ENCODE data around the gene CHST8.

Gene CHST8

DNA sequence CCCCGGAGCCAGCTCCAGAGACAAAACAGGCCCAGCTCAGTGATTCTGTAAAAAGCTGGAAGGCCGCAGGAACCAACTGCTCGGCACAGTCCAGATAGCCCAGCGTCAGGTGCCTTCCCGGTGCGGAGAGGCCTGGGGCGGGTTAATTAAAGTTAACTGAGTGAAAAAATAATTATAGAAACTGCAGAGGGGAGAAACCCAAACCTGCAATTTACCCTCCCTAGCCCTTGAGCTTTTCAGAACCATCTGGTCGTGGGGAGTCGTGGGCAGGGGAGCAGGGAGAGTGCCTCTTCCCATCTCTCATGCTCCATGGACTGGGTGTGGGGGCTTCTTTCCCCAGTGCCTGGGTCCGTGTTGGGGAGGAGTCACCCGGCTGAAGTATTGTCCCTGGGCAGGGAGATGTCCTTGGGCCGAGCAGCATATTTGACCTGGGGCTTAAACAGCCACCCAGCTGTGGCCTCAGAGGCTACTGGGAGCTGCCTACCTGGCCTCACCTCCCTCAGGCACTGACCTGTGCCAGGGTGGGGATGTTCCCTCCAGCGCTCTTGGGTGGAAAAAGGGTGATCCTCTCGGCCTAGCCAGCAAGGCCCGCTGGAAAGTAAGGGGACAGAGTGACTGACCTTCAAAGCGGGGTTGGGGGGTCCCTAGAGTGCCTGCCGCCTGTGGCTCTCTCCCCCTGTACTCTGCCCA, 65.9 kb downstream of the CHST8 start:
- TF ChIP-seq, protein P1, sequence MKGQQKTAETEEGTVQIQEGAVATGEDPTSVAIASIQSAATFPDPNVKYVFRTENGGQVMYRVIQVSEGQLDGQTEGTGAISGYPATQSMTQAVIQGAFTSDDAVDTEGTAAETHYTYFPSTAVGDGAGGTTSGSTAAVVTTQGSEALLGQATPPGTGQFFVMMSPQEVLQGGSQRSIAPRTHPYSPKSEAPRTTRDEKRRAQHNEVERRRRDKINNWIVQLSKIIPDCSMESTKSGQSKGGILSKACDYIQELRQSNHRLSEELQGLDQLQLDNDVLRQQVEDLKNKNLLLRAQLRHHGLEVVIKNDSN (IDR thresholded peaks at IDR 0.05) = no peak
- TF ChIP-seq RAD21 (IDR thresholded peaks at IDR 0.05; ENCODE audit: low read depth) = no peak
- TF ChIP-seq TAF1 (IDR thresholded peaks at IDR 0.05; ENCODE audit: low read depth) = no peak
- TF ChIP-seq YY1 (IDR thresholded peaks at IDR 0.05; ENCODE audit: low read depth) = no peak
- TF ChIP-seq EGR1 (IDR thresholded peaks at IDR 0.05) = no peak
- no peak for TF ChIP-seq ZBTB7A (IDR thresholded peaks at IDR 0.05; ENCODE audit: low read depth)
- TF ChIP-seq NFIC (IDR thresholded peaks at IDR 0.05) = no peak

DNA sequence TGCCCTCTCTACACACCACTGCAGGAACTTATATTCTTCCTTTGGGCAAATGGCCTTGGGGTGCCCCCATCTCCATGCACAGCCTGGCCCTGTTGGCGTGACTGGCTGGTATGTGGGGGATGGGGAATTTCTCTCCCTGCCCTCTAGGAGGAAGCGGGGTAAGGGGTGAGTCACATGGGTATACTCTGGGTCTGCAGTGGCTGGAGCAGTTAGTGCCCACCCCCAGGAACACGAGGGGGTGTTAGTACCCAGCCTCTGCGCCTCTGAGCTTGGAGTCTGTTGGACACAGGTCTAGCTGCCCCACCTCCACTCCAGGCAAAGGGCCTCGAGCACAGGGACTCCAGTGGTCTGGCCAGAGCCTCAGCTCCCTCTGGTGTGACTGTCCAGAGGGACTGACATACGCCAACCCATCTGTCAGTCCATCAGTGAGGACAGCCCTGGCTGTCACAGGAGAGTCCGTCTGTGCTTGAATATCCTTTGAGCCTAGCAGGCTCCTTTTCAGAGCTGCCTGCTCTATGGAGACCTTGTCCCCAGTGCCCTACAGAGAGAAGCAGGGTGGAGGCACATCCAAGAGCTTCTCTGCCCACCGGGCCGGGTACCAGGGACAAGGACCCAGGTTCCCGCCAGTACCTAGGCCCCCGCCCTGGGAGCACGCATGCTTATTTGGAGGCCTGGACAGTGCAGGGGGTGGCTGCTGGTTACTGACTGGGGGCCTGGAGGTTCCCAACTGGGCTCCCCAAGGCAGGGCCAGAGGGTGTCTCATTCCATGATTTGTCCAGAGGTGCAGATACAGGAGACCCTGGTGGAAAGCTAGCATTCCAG, 66.6 kb downstream of the CHST8 start:
- TF ChIP-seq TEAD4 (IDR thresholded peaks at IDR 0.05) = no peak
- TF ChIP-seq CEBPB (IDR thresholded peaks at IDR 0.05) = no peak
- no peak for TF ChIP-seq FOXM1 (IDR thresholded peaks at IDR 0.05; ENCODE audit: borderline replicate concordance, low read depth)
- TF ChIP-seq TAF1 (IDR thresholded peaks at IDR 0.05; ENCODE audit: low read depth) = no peak
- TF ChIP-seq EP300 (IDR thresholded peaks at IDR 0.05; ENCODE audit: borderline replicate concordance) = no peak
- no peak for TF ChIP-seq EGR1 (IDR thresholded peaks at IDR 0.05)
- no peak for TF ChIP-seq RAD21 (IDR thresholded peaks at IDR 0.05; ENCODE audit: low read depth)
- TF ChIP-seq, protein P1 (IDR thresholded peaks at IDR 0.05) = no peak
- no peak for TF ChIP-seq TCF12 (IDR thresholded peaks at IDR 0.05; ENCODE audit: low read depth)

DNA sequence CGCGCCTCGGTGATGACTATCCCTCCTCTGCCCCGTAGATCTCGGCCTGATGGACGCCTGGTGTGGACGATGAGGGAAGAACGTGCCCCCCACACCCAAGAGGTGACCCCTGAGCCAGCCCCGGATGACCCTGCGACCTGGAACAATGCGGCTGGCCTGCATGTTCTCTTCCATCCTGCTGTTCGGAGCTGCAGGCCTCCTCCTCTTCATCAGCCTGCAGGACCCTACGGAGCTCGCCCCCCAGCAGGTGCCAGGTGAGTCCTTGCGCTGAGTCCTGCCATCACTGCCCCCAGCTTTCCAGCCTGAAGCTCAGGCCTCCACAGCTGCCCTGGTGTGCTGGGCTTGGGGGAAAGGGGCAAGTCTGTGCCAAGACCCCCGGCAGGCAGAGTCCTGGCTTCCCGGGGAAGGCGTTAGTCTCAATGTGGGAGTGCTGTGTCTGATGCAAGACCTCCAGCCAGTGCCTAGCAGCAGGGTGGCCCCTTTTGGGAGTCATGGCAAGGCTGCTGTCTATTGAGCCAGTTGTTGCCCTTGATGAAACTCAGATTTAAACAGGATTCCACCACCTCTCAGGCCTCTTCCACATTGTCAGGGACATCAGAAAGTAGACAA, 67.5 kb downstream of the CHST8 start:
- no peak for TF ChIP-seq NFIC (IDR thresholded peaks at IDR 0.05)
- no peak for TF ChIP-seq ZBTB7A (IDR thresholded peaks at IDR 0.05; ENCODE audit: low read depth)
- no peak for TF ChIP-seq EP300 (IDR thresholded peaks at IDR 0.05; ENCODE audit: borderline replicate concordance)
- TF ChIP-seq TAF1 (IDR thresholded peaks at IDR 0.05; ENCODE audit: low read depth) = no peak
- TF ChIP-seq FOXM1 (IDR thresholded peaks at IDR 0.05; ENCODE audit: borderline replicate concordance, low read depth) = no peak
- no peak for TF ChIP-seq EGR1 (IDR thresholded peaks at IDR 0.05)
- TF ChIP-seq TEAD4 (IDR thresholded peaks at IDR 0.05) = no peak
- TF ChIP-seq TCF12 (IDR thresholded peaks at IDR 0.05; ENCODE audit: low read depth) = no peak
- TF ChIP-seq, protein P2, sequence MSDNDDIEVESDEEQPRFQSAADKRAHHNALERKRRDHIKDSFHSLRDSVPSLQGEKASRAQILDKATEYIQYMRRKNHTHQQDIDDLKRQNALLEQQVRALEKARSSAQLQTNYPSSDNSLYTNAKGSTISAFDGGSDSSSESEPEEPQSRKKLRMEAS (IDR thresholded peaks at IDR 0.05) = no peak
- TF ChIP-seq CEBPB (IDR thresholded peaks at IDR 0.05) = no peak

DNA sequence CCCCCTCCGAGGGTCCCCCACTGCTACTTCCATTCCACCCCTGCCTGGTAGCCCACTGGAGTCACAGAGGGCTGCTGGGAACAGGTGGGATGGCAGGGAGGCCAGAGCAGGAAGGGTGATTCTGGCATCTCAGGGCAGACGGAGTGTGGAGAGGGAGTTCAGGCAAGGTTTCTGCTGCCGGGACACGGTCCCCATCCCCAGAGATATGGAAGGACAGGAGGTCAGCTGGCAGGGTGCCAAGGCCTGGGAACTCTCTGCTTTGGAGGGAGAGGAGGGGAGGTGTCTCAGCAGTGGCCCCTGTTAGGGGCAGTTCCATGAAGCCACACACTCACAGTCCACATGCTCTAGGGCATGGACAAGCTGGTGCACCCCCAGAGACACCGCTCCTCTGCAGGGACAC, 68.1 kb downstream of the CHST8 start:
- TF ChIP-seq CEBPB (IDR thresholded peaks at IDR 0.05) = no peak
- no peak for TF ChIP-seq EGR1 (IDR thresholded peaks at IDR 0.05)
- TF ChIP-seq, protein P2 (IDR thresholded peaks at IDR 0.05) = no peak
- TF ChIP-seq NFIC (IDR thresholded peaks at IDR 0.05) = 0 out of 2 replicates have a peak, but pooled peaks have one; percentile 13
- TF ChIP-seq, protein P3, sequence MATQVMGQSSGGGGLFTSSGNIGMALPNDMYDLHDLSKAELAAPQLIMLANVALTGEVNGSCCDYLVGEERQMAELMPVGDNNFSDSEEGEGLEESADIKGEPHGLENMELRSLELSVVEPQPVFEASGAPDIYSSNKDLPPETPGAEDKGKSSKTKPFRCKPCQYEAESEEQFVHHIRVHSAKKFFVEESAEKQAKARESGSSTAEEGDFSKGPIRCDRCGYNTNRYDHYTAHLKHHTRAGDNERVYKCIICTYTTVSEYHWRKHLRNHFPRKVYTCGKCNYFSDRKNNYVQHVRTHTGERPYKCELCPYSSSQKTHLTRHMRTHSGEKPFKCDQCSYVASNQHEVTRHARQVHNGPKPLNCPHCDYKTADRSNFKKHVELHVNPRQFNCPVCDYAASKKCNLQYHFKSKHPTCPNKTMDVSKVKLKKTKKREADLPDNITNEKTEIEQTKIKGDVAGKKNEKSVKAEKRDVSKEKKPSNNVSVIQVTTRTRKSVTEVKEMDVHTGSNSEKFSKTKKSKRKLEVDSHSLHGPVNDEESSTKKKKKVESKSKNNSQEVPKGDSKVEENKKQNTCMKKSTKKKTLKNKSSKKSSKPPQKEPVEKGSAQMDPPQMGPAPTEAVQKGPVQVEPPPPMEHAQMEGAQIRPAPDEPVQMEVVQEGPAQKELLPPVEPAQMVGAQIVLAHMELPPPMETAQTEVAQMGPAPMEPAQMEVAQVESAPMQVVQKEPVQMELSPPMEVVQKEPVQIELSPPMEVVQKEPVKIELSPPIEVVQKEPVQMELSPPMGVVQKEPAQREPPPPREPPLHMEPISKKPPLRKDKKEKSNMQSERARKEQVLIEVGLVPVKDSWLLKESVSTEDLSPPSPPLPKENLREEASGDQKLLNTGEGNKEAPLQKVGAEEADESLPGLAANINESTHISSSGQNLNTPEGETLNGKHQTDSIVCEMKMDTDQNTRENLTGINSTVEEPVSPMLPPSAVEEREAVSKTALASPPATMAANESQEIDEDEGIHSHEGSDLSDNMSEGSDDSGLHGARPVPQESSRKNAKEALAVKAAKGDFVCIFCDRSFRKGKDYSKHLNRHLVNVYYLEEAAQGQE (IDR thresholded peaks at IDR 0.05; ENCODE audit: low read depth) = no peak
- TF ChIP-seq, protein P1 (IDR thresholded peaks at IDR 0.05) = no peak
- TF ChIP-seq RAD21 (IDR thresholded peaks at IDR 0.05; ENCODE audit: low read depth) = no peak
- no peak for TF ChIP-seq CREB1 (IDR thresholded peaks at IDR 0.05; ENCODE audit: low read depth)
- no peak for TF ChIP-seq YY1 (IDR thresholded peaks at IDR 0.05; ENCODE audit: low read depth)

DNA sequence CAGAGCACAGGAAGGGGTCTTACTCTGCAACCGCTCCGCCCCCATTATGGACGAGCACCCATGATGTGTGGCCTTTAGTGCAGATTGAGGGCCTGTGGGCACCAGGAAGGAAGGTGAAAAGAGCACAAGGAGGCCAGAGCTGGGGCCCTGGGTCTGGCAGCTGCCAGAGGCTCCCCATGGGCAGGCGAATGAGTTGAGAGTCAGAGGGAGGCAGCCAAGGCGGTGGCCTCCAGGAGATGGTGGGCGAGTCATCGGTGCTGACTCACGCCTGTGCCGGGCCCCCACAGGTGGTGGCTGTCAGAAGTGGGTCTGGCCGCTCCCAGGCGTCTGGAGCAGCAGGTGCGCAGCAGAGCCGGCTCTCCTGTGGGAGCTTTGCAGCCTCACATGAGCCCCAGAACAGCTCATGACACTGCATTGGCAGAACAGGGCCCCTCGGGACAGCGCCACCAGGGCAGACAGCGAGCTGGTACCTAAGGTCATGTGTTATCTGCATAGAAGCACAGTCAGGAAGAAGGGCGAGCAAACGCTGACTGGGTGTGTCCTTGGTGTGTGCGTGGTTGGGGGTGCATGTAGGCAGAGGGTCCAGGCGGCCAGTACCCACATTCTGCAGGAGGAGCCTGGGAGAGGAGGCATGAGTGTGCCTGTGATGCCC, 68.8 kb downstream of the CHST8 start:
- no peak for TF ChIP-seq TCF12 (IDR thresholded peaks at IDR 0.05; ENCODE audit: low read depth)
- TF ChIP-seq, protein P1 (IDR thresholded peaks at IDR 0.05) = no peak
- TF ChIP-seq TEAD4 (IDR thresholded peaks at IDR 0.05) = no peak
- TF ChIP-seq CREB1 (IDR thresholded peaks at IDR 0.05; ENCODE audit: low read depth) = no peak
- no peak for TF ChIP-seq FOXM1 (IDR thresholded peaks at IDR 0.05; ENCODE audit: borderline replicate concordance, low read depth)
- TF ChIP-seq, protein P3 (IDR thresholded peaks at IDR 0.05; ENCODE audit: low read depth) = no peak
- no peak for TF ChIP-seq YY1 (IDR thresholded peaks at IDR 0.05; ENCODE audit: low read depth)
- TF ChIP-seq TAF1 (IDR thresholded peaks at IDR 0.05; ENCODE audit: low read depth) = no peak
- TF ChIP-seq ZBTB7A (IDR thresholded peaks at IDR 0.05; ENCODE audit: low read depth) = no peak
- TF ChIP-seq EGR1 (IDR thresholded peaks at IDR 0.05) = no peak
- no peak for TF ChIP-seq NFIC (IDR thresholded peaks at IDR 0.05)
- TF ChIP-seq EP300 (IDR thresholded peaks at IDR 0.05; ENCODE audit: borderline replicate concordance) = no peak
- TF ChIP-seq RAD21 (IDR thresholded peaks at IDR 0.05; ENCODE audit: low read depth) = no peak
- TF ChIP-seq, protein P2 (IDR thresholded peaks at IDR 0.05) = no peak
- no peak for TF ChIP-seq CEBPB (IDR thresholded peaks at IDR 0.05)
